ENCODE measurements around the gene FBXO31.

GRCh38 chr16:87328846-87329245 is 54.7 kb downstream of the FBXO31 start:
- no peak for TF ChIP-seq CTCF (IDR thresholded peaks at IDR 0.05)
- no peak for TF ChIP-seq POLR2AphosphoS5 (IDR thresholded peaks at IDR 0.05)
- no peak for TF ChIP-seq POLR2A (IDR thresholded peaks at IDR 0.05)
